Measurements from ENCODE around the gene BACH2. TPM values are rescaled to one million over a fixed set of nuclear protein-coding genes. Genes with fewer than 3 reads are reported as not detected.
A peak's percentile ranks its signal among the peaks of the same experiment; 100 is the strongest.

Gene BACH2
- total RNA-seq, 1 donor from 2014 or later: 88.8 TPM

- Mint-ChIP-seq H3K9me3 (no peaks in the 10 kb centered on the region), H3K4me3 (ENCODE audit: low read depth) (no peak overlapping the region), H3K27ac (no peak overlapping the region), H3K4me1 (ENCODE audit: low read depth) (peaks cover 45% of the 10 kb centered on the region), H3K27me3 (ENCODE audit: low read depth) (no peaks in the 10 kb centered on the region), H3K36me3 (ENCODE audit: low read depth) (peaks cover 81% of the 10 kb centered on the region)
- intact Hi-C loops (cut with micrococcal nuclease): no loop called here
- DNase-seq (ENCODE audit: low spot score): no peak
Measured at GRCh38 chr6:90247262-90247661, 49.4 kb downstream of the BACH2 start.

DNA sequence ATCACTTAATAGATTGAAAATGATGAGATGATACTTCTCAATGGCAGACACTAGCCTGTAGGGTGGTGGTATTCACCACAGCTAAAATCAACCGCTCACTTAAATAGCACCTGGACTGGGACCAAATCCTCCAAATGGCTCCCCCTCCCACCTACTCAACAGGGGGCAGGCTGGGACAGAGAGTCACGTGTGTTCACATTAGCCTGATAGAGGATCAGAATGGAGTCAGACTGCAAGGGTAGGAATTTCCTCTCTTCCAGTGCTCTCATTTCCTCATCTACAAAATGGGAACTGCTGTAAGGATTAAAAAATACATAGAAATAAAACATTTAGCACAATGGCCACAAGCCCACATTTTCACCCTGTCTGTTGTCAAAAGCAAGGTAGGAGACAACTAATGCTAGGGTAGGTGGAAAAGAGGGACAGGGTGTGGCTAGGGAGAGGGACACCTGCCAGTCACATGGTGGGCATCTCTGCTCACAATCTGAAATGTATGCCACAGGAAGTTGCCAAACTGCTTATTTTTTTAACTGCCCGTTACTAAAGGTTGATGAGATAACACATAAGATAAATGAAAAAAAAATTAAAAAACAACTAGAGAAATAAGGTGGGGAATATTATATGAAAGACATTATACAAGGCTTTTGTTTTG, 55.3 kb downstream of the BACH2 start:
- DNase-seq (ENCODE audit: low spot score): no peak
- Mint-ChIP-seq H3K9me3 (no peaks in the 10 kb centered on the region), H3K4me1 (ENCODE audit: low read depth) (peaks cover 45% of the 10 kb centered on the region), H3K36me3 (ENCODE audit: low read depth) (peaks cover 67% of the 10 kb centered on the region), H3K27me3 (ENCODE audit: low read depth) (no peaks in the 10 kb centered on the region), H3K4me3 (ENCODE audit: low read depth) (no peak overlapping the region), H3K27ac (no peak overlapping the region)
- intact Hi-C loops (cut with micrococcal nuclease): no loop called here

- H3K27ac Mint-ChIP-seq: peak overlapping the region; percentile 70
- DNase-seq (ENCODE audit: low spot score): no peak
- H3K36me3 Mint-ChIP-seq (ENCODE audit: low read depth): peaks cover 58% of the 10 kb centered on the region
- H3K27me3 Mint-ChIP-seq (ENCODE audit: low read depth): no peaks in the 10 kb centered on the region
- intact Hi-C loops (cut with micrococcal nuclease): loop anchor here (1.0 to 10.0 kb wide), 6 partner anchors 11 to 346 kb away; partner anchors contain the start of gene MAP3K7
- H3K4me1 Mint-ChIP-seq (ENCODE audit: low read depth): peaks cover 68% of the 10 kb centered on the region
- H3K4me3 Mint-ChIP-seq (ENCODE audit: low read depth): no peak overlapping the region
- no peaks in the 10 kb centered on the region for H3K9me3 Mint-ChIP-seq
Measured at GRCh38 chr6:90238496-90239266, 58.0 kb downstream of the BACH2 start.

GRCh38 chr6:90237350-90237990, 59.2 kb downstream of the BACH2 start:
- Mint-ChIP-seq H3K4me1 (ENCODE audit: low read depth) (peaks cover 75% of the 10 kb centered on the region), H3K9me3 (no peaks in the 10 kb centered on the region), H3K27me3 (ENCODE audit: low read depth) (no peaks in the 10 kb centered on the region), H3K27ac (peak overlapping the region; percentile 76), H3K4me3 (ENCODE audit: low read depth) (no peak overlapping the region), H3K36me3 (ENCODE audit: low read depth) (peaks cover 57% of the 10 kb centered on the region)
- no peak for DNase-seq (ENCODE audit: low spot score)
- intact Hi-C loops (cut with micrococcal nuclease): loop anchor here (10.0 kb wide), 1 partner anchor 347 kb away; the partner anchor contains the start of gene MAP3K7

GRCh38 chr6:90233994-90234393, 62.6 kb downstream of the BACH2 start:
- intact Hi-C loops (cut with micrococcal nuclease): loop anchor here (1.0 to 10.0 kb wide), 11 partner anchors 15 to 351 kb away; partner anchors contain the start of gene MAP3K7
- H3K4me1 Mint-ChIP-seq (ENCODE audit: low read depth): peaks cover 88% of the 10 kb centered on the region
- peak overlapping the region; percentile 90 for H3K27ac Mint-ChIP-seq
- H3K36me3 Mint-ChIP-seq (ENCODE audit: low read depth): peaks cover 73% of the 10 kb centered on the region
- peak overlapping the region; percentile 59 for H3K4me3 Mint-ChIP-seq (ENCODE audit: low read depth)
- H3K9me3 Mint-ChIP-seq: no peaks in the 10 kb centered on the region
- peak; percentile 77 for DNase-seq (ENCODE audit: low spot score)
- H3K27me3 Mint-ChIP-seq (ENCODE audit: low read depth): no peaks in the 10 kb centered on the region

DNA sequence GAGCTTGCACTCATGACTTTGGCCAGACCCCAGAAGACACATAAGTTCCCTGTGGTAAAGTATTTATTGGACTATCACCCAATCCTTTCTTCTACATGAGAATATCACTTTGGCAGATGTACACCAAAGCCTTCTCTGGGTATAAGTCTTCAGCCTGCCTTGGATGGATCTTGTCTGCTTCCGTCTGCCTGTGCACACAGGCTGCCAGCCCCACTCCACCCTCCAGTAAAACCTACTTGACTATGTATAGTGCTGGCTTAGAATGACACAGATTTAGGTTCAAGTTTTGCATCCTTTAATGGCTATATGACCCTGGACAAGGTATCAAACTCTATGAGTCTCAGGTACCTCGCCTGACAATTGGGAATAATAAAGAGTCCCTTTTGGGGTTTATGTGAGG, 63.4 kb downstream of the BACH2 start:
- no peaks in the 10 kb centered on the region for H3K27me3 Mint-ChIP-seq (ENCODE audit: low read depth)
- no peaks in the 10 kb centered on the region for H3K9me3 Mint-ChIP-seq
- no peak overlapping the region for H3K4me3 Mint-ChIP-seq (ENCODE audit: low read depth)
- DNase-seq (ENCODE audit: low spot score): no peak
- H3K27ac Mint-ChIP-seq: no peak overlapping the region
- peaks cover 74% of the 10 kb centered on the region for H3K36me3 Mint-ChIP-seq (ENCODE audit: low read depth)
- peaks cover 82% of the 10 kb centered on the region for H3K4me1 Mint-ChIP-seq (ENCODE audit: low read depth)
- intact Hi-C loops (cut with micrococcal nuclease): loop anchor here (5.0 to 10.0 kb wide), 2 partner anchors 56 to 352 kb away; partner anchors contain the start of gene MAP3K7

DNA sequence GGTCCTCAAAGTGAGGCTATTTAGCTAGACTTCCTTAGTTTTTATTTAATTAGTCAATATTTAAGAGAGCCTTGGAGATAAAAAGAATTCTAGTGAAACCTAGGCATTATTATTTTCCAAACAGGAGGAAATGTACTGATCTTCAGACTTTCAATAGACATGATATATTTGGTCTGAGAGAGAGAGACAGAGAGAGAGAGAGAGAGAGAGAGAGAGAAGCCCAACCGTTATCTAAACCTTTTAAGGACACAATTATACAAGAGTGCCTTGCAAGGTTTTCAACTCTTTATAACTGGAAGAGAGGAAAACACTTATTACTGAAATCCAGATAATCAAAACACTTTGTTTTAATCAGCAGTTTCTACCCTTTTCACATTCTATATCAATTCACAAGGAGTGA, 64.8 kb downstream of the BACH2 start:
- Mint-ChIP-seq H3K27ac (no peak overlapping the region), H3K36me3 (ENCODE audit: low read depth) (peaks cover 80% of the 10 kb centered on the region), H3K4me3 (ENCODE audit: low read depth) (no peak overlapping the region), H3K9me3 (no peaks in the 10 kb centered on the region), H3K27me3 (ENCODE audit: low read depth) (no peaks in the 10 kb centered on the region), H3K4me1 (ENCODE audit: low read depth) (peaks cover 86% of the 10 kb centered on the region)
- no peak for DNase-seq (ENCODE audit: low spot score)
- intact Hi-C loops (cut with micrococcal nuclease): loop anchor here (5.0 to 10.0 kb wide), 2 partner anchors 54 to 353 kb away; partner anchors contain the start of gene MAP3K7

DNA sequence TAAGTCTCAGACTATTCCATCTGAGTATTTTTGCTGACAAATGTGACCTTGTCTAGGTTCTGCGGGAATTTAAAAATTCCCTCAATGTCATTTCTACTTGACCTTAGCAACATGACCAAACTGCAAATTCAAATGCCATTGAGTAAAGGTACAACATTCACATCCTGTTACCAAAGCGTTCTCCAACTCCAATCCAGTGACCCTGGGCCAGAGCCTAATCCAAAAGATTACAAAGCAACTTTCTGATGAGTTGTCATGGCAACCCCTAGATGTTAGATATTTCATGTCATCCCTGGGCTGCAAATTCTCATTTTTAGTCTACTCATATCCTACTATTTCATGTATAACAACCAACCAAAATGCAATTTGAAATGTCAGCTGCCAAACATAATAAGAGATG, 65.3 kb downstream of the BACH2 start:
- Mint-ChIP-seq H3K9me3 (no peaks in the 10 kb centered on the region), H3K36me3 (ENCODE audit: low read depth) (peaks cover 79% of the 10 kb centered on the region), H3K4me3 (ENCODE audit: low read depth) (no peak overlapping the region), H3K4me1 (ENCODE audit: low read depth) (peaks cover 85% of the 10 kb centered on the region), H3K27ac (no peak overlapping the region), H3K27me3 (ENCODE audit: low read depth) (no peaks in the 10 kb centered on the region)
- intact Hi-C loops (cut with micrococcal nuclease): loop anchor here (5.0 to 10.0 kb wide), 2 partner anchors 54 to 353 kb away; partner anchors contain the start of gene MAP3K7
- no peak for DNase-seq (ENCODE audit: low spot score)

DNA sequence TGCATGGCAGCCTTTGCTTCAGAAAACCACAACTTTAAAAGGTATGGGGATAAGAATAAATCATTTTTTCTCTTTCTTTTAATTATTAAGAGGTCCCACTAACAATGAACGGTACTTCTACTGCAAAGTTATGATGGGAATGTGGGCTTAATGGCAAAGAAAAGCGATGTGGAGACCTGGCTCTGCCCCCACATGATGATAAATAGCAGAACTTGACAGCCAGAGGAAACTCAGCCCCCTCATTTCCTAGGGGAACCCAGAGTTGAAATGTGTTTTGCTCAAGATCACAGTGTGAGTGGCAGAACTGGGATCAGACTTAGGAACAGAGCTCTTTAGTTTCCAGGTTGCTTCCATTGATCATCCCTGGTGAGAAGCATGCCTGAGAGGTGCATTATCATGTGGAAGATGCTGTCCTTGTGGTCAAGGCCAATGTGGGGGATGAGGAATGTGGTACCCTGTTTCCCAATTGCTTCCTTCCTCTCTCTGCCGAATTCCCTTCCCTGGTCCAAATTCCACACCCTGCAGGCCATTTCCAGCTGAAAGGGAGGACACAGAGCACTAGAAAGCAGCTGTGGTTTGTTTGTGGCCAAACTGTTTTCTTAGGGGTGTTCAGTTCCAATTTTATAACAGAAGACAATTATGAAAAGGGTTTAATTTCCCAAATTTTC, 66.0 kb downstream of the BACH2 start:
- intact Hi-C loops (cut with micrococcal nuclease): loop anchor here (5.0 to 10.0 kb wide), 2 partner anchors 53 to 354 kb away; partner anchors contain the start of gene MAP3K7
- Mint-ChIP-seq H3K27ac (peak overlapping the region; percentile 33), H3K4me1 (ENCODE audit: low read depth) (peaks cover 81% of the 10 kb centered on the region), H3K9me3 (no peaks in the 10 kb centered on the region), H3K4me3 (ENCODE audit: low read depth) (peak overlapping the region; percentile 7), H3K36me3 (ENCODE audit: low read depth) (peaks cover 79% of the 10 kb centered on the region), H3K27me3 (ENCODE audit: low read depth) (no peaks in the 10 kb centered on the region)
- DNase-seq (ENCODE audit: low spot score): no peak

GRCh38 chr6:90229331-90230010, 67.2 kb downstream of the BACH2 start:
- H3K9me3 Mint-ChIP-seq: no peaks in the 10 kb centered on the region
- intact Hi-C loops (cut with micrococcal nuclease): loop anchor here (5.0 to 10.0 kb wide), 2 partner anchors 52 to 355 kb away; partner anchors contain the start of gene MAP3K7
- no peak overlapping the region for H3K27ac Mint-ChIP-seq
- H3K27me3 Mint-ChIP-seq (ENCODE audit: low read depth): no peaks in the 10 kb centered on the region
- H3K4me3 Mint-ChIP-seq (ENCODE audit: low read depth): no peak overlapping the region
- peaks cover 73% of the 10 kb centered on the region for H3K4me1 Mint-ChIP-seq (ENCODE audit: low read depth)
- DNase-seq (ENCODE audit: low spot score): no peak
- H3K36me3 Mint-ChIP-seq (ENCODE audit: low read depth): peaks cover 84% of the 10 kb centered on the region

GRCh38 chr6:90227673-90228072, 69.0 kb downstream of the BACH2 start:
- Mint-ChIP-seq H3K4me1 (ENCODE audit: low read depth) (peaks cover 60% of the 10 kb centered on the region), H3K36me3 (ENCODE audit: low read depth) (peaks cover 92% of the 10 kb centered on the region)
- intact Hi-C loops (cut with micrococcal nuclease): no loop called here

GRCh38 chr6:90227213-90227612, 69.4 kb downstream of the BACH2 start:
- no peak for DNase-seq (ENCODE audit: low spot score)
- H3K9me3 Mint-ChIP-seq: peaks cover 13% of the 10 kb centered on the region
- intact Hi-C loops (cut with micrococcal nuclease): no loop called here
- no peak overlapping the region for H3K4me3 Mint-ChIP-seq (ENCODE audit: low read depth)
- H3K4me1 Mint-ChIP-seq (ENCODE audit: low read depth): peaks cover 59% of the 10 kb centered on the region
- H3K36me3 Mint-ChIP-seq (ENCODE audit: low read depth): peaks cover 91% of the 10 kb centered on the region
- H3K27ac Mint-ChIP-seq: no peak overlapping the region
- no peaks in the 10 kb centered on the region for H3K27me3 Mint-ChIP-seq (ENCODE audit: low read depth)

More at GRCh38 chr6:90227673-90228072, 69.0 kb downstream of the BACH2 start:
- no peak overlapping the region for H3K4me3 Mint-ChIP-seq (ENCODE audit: low read depth)
- DNase-seq (ENCODE audit: low spot score): no peak
- H3K27ac Mint-ChIP-seq: peak overlapping the region; percentile 31
- H3K27me3 Mint-ChIP-seq (ENCODE audit: low read depth): no peaks in the 10 kb centered on the region
- H3K9me3 Mint-ChIP-seq: peaks cover 10% of the 10 kb centered on the region

All from activated T-helper 2 cell treated with anti-CD3 and anti-CD28 coated beads, Interferon-gamma antibody, Interleukin-2, Interleukin-4, amounts not matched to agents 10 μg/mL and 5 μg/mL and 100 μg/mL, durations not matched to agents 14 hours and 24 hours and 36 hours (primary cell).